Limb (tissue), 2 donors: ENCODE results near the gene RELA.
"Not testable (repeated sequence)": the region's sequence is repeated elsewhere in the genome, so short reads cannot be mapped to it uniquely, and the experiment has no call there.

ENCODE experiments used
- DNase-seq, 2 donors: peaks; one replicate each; pipeline ENCODE4 v3.0.0-alpha.2; 2016; ENCODE audit errors: extremely low spot score in 2 of 2

The RELA gene

DNA sequence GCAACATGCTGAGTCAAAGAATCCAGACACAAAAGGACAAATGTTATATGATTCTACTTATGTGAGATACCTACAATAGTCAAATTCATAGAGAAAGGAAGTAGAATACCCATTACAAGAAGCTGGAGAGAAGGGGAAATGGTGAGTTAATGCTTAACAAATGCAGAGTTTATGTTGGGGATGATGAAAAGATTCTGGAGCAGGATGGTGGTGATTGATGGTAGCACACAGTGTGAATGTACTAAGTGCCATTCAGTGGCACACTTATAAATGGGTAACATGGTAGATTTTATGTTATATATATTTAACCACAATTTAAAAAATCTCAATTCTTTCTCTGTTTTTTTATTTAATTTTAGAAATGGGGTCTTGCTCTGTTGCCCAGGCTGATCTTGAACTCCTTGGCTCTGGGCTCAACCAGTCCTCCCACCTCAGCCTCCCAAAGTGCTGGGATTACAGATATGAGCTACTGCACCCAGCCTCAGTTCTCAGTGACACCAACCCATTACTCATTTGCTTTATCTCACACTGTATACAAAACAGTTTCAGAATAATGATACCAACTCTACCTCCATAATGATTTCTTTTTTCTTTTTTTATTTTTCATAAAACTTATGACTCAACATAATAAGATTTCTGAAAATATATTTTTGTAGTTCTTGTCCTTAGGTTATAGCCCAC is 9.6 kb upstream of the RELA start:
- no peak for DNase-seq

DNA sequence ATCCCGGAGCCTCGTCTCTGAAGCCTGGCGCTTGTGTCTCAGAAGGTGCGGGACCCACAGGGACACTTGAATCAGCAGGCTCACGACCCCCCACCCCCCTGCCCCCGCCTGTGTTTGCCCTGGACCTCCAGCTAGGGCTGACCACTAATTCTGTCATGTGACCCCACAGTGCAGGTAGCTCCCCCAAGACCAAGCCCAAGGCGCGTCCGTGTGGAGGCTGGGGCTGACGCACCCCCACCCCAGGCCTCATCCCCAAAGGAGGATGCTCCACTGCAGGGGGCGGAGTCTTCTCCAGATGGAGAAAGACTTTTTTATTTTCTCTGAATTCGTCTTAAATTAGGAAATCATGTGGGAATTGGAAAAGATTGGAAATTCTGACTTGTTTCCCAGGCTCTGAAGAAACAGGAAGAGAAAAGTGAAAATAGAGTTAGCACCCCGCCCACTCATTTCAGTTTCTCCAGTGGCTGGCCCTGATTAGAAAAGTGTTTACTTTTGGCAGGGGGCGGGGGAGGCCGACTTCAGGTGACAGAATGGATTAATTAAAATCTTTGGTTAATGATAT is 1.0 kb upstream of the RELA start:
- DNase-seq: peak in 1 of 2 donors; percentile 68

DNA sequence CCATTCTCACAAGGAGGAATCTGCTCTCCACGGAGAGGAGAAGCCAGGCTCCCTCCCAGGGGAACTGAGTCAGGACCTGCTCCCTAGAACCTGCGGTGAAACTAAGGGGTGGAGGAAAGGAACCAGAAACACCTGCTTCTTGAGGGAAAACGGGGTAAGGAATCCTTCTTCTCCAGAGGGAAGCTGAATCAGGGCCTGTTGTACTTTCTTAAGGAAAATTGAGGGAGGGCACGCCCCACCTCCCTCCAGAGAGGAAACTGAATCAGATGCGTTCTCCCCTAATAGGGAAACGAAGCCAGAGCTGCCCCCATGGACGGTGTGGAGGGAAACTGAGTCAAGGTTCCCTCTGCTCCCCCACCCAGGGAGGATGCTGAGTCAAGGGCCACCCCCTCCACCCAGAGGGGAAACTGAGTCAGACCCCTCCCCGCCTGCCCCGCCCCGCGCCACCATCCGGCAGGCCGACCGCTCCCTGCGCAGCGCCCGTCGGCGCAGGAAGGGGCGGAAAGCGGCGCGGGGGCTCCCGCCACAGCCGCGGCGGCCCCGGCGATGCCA is 393 bp downstream of the RELA start:
- no peak for DNase-seq

DNA sequence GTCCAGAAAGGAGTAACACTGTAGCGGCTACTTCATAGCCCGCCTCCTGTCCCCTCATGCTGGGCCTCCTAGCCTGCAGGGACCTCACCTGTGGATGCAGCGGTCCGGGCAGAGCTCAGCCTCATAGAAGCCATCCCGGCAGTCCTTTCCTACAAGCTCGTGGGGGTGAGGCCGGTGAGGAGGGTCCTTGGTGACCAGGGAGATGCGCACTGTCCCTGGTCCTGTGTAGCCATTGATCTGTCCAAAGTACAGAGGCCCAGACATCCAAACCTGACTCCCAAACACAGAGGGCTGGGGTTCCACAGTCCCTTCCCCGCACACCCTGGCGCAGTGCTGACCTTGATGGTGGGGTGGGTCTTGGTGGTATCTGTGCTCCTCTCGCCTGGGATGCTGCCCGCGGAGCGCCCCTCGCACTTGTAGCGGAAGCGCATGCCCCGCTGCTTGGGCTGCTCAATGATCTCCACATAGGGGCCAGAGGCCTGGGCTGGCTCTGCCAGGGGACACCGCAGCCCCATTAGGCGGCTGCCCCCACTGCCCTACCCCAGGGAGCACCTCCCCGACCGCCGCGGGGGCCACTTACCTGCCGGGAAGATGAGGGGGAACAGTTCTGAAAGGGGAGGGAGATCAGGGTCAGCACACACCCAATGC is 993 bp downstream of the RELA start:
- DNase-seq: peak in 1 of 2 donors; percentile 39

DNA sequence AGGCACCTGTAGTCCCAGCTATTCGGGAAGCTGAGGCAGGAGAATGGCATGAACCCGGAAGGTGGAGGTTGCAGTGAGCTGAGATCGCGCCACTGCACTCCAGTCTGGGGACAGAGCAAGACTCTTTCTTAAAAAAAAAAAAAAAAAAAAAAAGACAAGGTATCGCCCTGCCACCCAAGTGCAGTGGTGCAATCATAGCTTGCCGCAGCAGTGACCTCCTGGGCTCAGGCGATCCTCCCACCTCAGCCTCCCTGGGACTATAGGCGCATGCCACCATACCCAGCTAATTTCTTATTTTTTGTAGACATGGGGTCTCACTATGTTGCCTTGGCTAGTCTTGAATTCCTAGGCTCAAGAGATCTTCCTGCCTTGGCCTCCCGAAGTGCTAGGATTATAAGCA is 1.8 kb downstream of the RELA start:
- DNase-seq: not testable (repeated sequence)

DNA sequence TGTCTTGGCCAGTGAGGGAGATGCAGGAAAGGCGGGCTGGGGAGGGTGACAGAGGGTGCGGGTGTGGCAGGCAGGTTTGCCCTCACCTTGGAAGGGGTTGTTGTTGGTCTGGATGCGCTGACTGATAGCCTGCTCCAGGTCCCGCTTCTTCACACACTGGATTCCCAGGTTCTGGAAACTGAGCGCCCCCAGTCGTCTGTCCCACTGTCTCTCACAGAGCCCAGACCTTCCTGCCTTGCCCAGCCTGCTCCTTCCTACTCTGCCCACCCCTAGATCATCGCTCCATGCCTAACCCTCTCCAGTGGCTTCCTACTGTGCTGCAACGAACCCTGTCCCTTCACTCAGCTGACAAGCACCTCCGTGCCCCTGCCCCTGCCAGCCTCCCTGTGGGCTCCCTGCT is 2.7 kb downstream of the RELA start:
- no peak for DNase-seq

DNA sequence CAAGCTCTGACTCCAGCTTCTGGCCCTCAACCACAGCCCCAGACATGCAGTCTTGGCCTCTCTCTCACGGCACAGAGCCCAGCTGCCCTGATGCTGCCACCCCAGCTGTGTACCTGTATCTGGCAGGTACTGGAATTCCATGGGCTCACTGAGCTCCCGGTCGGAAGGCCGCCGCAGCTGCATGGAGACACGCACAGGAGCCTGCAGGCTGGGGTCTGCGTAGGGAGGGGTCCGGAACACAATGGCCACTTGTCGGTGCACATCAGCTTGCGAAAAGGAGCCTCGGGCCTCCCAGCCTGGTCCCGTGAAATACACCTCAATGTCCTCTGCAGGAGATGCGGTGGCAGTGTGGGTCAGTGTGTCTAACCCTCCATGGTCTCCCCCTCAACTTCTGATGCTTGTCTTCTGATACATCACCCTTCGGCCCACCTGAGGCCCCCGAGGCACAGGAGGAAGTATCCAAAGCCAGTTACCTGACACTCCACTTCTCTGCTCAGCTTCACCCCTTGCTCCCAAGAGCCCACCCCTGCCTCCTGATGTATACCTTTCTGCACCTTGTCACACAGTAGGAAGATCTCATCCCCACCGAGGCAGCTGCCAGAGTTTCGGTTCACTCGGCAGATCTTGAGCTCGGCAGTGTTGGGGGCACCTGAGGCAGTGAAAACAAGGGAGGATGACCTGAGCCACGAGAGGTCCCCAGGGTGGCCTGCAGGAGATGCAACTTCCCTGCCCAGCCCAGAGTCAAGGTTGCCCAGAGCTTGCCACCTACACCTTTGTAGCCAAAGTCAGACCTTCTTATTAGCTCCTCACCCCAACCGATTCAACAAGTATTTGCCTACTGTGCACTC is 4.3 kb downstream of the RELA start:
- no peak for DNase-seq

DNA sequence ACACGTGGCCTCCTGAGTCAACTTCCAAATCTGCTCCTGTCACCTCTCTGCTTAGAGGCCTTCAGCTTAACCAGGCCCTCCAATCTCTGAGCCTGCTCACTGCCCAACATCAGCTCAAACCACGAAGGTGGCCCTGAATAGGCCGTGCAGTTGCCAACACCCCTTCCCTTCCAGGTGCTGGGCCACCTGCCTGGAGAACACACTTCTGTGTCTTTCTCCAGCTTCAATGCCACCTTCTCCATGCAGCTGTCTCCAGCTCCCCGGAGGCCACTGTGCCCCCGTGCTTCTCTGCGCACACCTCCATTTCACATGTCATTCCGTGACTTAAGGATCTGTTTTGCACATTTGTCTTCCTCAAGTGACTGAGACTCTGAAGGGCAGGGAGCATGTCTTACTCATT is 5.3 kb downstream of the RELA start:
- DNase-seq: no peak

DNA sequence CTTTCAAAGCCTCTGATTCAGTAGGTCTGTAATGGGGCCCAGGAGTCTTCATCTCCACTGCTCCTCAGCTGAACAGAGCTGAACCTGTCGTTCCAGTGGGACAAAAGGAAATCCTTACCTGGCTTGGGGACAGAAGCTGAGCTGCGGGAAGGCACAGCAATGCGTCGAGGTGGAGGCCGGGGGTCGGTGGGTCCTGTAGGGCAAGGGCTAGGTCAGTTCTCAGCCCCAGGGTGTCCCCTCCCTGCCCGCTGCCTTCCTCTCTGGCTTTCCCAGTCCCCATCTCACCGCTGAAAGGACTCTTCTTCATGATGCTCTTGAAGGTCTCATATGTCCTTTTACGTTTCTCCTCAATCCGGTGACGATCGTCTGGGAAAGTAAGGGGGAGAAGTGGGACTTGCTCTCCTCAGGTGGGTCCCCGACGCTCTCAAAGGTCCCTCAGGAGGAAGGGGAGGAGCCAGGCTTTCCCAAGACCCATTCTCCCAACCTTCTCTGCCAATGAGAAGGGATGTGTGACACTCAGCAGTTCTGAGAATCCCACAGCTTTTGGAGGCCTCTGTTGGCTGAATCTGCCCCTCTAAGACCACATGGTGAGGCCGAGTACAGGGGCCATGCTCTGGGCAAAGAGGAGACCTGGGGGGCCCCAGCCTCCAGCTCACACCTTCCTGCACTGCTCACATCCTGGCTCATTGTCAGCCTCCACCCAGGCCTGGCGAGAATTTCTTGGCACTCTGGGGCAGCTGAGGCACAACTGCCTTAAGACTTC is 7.0 kb downstream of the RELA start:
- peak in 1 of 2 donors; percentile 19 for DNase-seq

DNA sequence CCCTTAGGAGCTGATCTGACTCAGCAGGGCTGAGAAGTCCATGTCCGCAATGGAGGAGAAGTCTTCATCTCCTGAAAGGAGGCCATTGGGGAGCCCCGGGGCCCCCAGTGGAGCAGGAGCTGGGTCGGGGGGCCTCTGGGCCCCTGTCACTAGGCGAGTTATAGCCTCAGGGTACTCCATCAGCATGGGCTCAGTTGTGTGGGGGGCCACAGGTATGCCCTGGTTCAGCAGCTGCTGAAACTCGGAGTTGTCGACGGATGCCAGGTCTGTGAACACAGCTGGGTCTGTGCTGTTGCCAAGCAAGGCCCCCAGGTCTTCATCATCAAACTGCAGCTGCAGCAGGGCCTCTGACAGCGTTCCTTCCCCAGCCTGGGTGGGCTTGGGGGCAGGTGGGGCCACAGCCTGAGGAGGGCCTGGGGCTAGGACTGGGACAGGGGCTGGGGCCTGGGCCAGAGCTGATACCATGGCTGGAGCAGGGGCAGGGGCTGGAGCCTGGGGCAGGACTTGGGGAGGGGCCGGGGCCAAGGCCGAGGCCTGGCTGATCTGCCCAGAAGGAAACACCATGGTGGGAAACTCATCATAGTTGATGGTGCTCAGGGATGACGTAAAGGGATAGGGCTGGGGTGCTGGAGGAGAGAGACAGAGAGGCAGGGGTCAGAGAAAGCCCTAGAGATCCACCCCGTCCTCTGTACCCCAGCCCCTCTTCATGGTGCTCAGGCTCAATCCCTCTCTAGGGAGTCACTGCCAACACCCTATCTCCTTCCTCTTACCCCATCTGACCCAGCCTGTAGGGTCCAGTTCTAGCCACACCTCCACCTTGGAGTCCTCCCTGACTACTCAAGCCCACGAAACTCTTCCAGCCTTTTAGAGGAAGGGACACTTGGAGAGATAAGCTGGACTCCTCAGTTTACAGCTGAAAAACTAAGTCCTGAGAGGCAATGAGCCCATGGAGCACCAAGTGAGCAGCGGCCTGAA is 8.1 kb downstream of the RELA start:
- peak in 1 of 2 donors; percentile 34 for DNase-seq

DNA sequence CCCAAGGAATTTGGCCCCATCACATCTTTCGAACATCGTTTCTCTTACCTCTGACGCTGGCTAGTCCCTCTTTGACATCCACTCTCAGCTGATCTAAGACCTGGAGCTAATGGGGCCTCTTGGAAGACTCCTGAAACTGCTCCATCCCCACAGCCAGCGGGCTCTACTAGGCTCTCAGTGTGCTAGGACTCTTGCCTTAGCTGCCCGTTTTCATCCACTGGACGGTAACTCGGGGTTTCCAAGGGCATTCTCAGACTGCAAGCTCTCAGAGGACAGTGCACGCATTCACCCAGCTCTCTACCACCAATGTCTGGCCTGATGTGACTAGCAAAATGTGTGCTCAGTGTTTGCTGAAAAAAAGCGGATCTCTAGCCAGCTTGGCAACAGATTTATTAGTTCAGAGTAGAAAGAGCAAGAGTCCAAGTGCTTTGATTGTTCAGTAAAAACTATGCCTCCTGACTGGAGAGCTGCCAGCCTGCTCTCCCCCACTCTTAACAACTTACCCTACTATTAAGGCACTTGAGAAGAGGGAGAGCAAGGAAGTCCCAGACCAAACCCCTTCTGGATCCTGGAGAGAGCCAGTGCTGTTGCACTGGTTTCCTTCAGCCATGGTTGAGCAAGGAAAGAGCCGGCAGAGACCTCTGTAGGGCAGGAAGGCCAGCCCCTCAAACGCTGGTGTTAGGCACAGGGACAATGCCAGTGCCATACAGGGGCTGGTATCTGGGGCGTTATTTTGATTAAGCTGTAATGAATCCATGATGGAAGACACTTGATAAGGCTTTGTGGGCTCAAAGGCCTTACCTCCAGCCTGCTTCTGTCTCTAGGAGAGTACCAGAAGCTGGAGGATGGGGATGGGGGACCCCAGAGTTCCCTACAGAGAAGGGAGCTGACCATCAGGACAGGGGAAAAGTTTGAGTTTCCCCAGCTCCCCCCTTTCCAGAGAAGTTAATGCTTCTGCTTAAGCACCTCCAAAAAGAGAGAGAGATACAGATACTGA is 9.2 kb downstream of the RELA start:
- DNase-seq: peak in 1 of 2 donors; percentile 26

DNA sequence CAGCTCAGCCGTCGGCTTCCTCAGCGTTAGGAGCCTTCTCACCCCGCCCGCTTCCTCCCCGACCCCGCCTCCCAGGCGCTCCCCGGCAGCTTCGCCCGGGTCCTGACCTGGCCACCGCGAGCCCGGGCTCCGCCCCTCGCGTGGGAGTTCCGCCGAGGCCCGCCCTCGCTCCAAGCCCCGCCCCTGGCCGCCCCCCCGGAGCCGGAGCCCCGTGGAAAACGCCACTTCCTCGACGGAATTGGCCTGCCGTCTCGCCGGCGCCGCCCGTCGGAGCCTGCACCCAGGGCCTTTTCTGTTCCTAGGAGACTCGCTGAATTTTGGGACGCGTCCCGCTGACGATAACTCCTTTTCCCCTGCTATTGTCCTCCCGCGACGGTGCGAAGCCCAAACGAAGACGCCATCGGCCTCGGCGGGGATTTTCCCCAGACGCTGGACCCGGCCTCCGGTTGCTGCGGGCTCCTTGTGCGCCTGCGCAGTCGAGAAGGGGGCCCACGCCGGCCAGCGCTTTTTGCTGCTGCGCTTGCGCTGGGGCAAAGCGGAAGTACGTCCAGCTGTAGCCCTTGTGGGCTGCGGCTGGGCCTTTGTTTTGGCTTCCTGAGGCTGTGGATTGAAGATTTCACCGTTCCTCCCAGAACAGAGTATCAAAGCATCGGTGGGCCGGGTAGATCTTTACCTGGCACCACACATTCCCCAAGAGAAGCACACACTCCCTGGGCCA is 10.0 kb downstream of the RELA start:
- peak; percentile 93 to 95 for DNase-seq

DNA sequence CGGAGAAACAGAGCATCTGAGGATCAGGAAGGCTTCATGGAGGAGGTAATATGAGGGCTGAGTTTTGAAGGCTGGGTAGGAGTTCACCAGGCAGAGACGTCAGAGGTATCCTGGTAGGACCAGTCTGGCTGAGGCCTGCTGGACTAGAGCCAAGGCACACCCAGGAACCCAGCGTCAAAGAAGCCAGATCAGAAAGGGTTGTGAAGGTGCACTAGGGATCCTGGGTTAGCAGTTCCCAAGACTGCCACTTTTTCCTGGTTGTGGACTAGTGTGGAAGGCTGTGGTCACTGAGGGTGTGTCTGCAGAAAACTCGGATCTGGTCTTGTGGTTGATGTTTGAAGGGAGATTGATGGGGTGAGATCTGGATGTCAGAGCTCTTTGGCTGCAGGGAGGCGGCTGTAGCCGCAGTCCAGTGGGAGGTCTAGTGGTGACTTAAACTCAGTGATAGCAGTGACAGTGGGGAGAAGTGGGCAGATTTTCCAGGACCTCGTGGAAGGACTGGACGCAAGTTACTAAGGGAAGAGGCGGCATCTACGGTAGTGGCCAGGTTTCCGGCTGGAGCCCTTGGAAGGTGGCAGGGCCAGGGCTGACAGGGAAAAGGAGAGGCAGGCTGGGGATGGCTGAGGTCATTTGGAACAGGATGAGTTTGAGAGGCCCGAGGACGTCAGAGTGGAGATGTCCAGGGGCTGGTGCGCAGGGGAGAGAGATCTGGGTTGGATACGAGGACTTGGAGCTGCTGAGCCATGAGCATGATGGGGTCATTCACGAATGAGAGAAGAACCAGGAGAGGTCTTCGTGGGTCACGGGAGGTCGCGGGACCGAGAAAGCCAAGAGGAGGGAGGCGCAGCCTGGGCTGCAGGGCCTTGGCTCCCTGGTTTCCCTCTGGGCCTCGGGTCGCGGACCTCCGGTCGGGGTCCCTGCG is 10.9 kb downstream of the RELA start:
- peak in 1 of 2 donors; percentile 34 for DNase-seq

DNA sequence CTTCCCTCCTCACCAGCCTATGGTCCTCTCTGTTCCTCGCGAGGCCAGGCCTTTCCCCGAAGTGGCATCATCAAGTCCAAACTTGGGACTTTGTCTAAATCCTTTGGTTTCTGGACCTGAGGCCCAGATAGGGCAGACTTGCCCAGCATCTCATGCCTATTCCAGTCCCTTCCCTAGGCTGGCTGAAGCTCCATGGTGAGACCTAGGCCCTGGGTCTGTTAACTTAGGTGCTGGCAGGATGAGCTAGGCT is 11.5 kb downstream of the RELA start:
- DNase-seq: peak in 1 of 2 donors; percentile 26

DNA sequence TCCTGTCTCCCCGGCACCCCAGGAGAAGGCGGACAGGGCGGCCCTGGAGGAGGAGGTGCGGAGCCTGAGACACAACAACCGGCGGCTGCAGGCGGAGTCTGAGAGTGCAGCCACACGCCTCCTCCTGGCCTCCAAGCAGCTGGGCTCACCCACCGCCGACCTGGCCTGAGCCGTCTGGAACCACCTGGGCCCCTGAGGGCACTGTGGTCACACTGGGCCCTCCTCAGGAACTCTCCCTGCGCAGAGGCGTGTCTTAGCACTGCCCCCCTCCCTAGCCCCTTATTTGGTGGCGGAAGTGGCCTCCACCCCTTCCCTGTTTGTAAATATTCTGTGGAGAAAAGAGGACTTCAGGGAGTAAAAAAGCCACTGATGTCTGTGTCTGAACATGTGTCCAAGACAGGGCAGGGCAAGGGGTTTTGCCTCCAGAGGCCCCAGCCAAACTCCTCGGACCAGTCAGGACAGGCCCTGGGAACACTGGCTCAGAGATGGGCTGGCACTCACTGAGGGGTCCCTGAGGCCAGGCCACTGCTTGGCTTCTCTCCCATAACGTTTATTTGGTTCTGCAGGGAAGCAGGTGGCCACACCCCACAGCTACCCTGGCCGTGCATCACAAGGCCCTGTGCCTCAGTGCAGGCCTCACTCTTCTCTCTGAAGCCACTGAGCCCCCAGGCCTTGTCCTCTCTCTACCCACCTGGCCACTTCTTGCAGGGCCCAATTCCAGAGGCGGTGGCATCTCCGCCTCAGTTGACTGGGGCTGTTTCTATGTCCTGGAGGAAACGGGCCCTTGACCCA is 12.0 kb downstream of the RELA start:
- peak in 1 of 2 donors; percentile 33 for DNase-seq
